ENCODE data around the gene INPP4B. TPM values are rescaled to one million over a fixed set of nuclear protein-coding genes. Genes with fewer than 3 reads are reported as not detected.

The INPP4B gene
- total RNA-seq, 1 experiment from 2014 or later = 0.07 TPM

DNA sequence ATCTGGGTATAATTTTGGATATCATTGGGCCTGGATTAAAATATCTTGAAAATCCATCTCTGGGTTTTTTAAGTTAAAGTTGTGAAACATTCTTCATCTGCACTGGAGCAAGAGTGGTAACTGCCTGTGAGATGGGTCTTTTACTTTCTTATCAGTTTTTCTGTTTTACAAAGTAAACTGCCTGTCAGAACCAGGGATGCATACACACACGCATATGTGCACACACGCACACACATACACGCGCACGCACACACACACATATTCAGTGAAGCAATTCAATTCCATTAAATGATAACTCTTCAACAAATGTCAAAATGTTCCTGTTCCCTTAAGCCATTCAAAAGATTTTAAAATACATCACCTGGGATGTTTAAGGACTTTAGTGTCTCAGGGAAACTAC, 515.8 kb downstream of the INPP4B start:
- no peak overlapping the region for H3K27ac Mint-ChIP-seq
- Histone ChIP-seq H4K91ac (ENCODE audit: insufficient read length, low read depth, low read length) (no peak overlapping the region), H2BK5ac (ENCODE audit: insufficient read length, low read length) (no peak overlapping the region), H4K20me1 (ENCODE audit: control insufficient read depth, insufficient read depth, insufficient read length) (no peaks in the 10 kb centered on the region), H3K9ac (ENCODE audit: extremely low read depth, insufficient read length, low read length) (no peak overlapping the region), H3K79me1 (ENCODE audit: insufficient read depth, low read depth, low read length, poor library complexity, severe bottlenecking) (no peaks in the 10 kb centered on the region), H3K56ac (ENCODE audit: insufficient read length, low read depth, low read length) (no peak overlapping the region), H3K27ac (ENCODE audit: insufficient read length, low read depth, low read length) (no peak overlapping the region), H3K18ac (ENCODE audit: insufficient read length, low read depth, low read length) (no peak overlapping the region), H2AFZ (ENCODE audit: low read length) (no peak overlapping the region), H3K4ac (ENCODE audit: low read depth, low read length) (no peak overlapping the region), H3K79me2 (ENCODE audit: insufficient read depth, low read length) (no peaks in the 10 kb centered on the region), H3K4me2 (ENCODE audit: insufficient read depth, insufficient read length, low read length) (no peak overlapping the region), H3K23me2 (ENCODE audit: insufficient read length, low read depth, low read length, poor library complexity, severe bottlenecking) (no peaks in the 10 kb centered on the region), H2BK12ac (ENCODE audit: insufficient read length, low read depth, low read length) (no peak overlapping the region), H3K9me3 (ENCODE audit: control insufficient read depth, low read depth, low read length) (no peaks in the 10 kb centered on the region), H3K23ac (ENCODE audit: insufficient read length, low read depth, low read length) (no peak overlapping the region), H2BK120ac (ENCODE audit: low read depth, low read length, poor library complexity, severe bottlenecking) (no peak overlapping the region), H4K8ac (replicated peaks; ENCODE audit: insufficient read length, low read depth, low read length) (no peak overlapping the region), H3K4me1 (ENCODE audit: insufficient read depth, low read length) (no peaks in the 10 kb centered on the region), H2AK5ac (ENCODE audit: insufficient read length, low read length) (no peak overlapping the region), H3T11ph (ENCODE audit: low read length) (no peak overlapping the region), H4K5ac (ENCODE audit: insufficient read length, low read depth, low read length) (no peak overlapping the region), H2BK20ac (ENCODE audit: low read depth, low read length, poor library complexity, severe bottlenecking) (no peak overlapping the region), H2BK15ac (ENCODE audit: low read depth, low read length) (no peak overlapping the region), H3K14ac (ENCODE audit: insufficient read depth, low read length) (no peak overlapping the region), H3K27me3 (ENCODE audit: insufficient read depth, low read length) (no peaks in the 10 kb centered on the region)
- TF ChIP-seq, protein P1, sequence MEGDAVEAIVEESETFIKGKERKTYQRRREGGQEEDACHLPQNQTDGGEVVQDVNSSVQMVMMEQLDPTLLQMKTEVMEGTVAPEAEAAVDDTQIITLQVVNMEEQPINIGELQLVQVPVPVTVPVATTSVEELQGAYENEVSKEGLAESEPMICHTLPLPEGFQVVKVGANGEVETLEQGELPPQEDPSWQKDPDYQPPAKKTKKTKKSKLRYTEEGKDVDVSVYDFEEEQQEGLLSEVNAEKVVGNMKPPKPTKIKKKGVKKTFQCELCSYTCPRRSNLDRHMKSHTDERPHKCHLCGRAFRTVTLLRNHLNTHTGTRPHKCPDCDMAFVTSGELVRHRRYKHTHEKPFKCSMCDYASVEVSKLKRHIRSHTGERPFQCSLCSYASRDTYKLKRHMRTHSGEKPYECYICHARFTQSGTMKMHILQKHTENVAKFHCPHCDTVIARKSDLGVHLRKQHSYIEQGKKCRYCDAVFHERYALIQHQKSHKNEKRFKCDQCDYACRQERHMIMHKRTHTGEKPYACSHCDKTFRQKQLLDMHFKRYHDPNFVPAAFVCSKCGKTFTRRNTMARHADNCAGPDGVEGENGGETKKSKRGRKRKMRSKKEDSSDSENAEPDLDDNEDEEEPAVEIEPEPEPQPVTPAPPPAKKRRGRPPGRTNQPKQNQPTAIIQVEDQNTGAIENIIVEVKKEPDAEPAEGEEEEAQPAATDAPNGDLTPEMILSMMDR (conservative IDR thresholded peaks at IDR 0.05) = no peak
- no peak overlapping the region for H3K4me3 Mint-ChIP-seq
- no peaks in the 10 kb centered on the region; a peak in 1 of 5 replicates for H3K9me3 Mint-ChIP-seq
- no CpG with 5 or more reads among the region's 5 CpGs for WGBS (ENCODE audit: extremely low coverage, insufficient read length, low lambda C conversion rate)
- peaks cover 0 to 3% of the 10 kb centered on the region in 2 experiments; a peak in 1 of 4 replicates for H3K4me1 Mint-ChIP-seq
- no peak for DNase-seq
- no peaks in the 10 kb centered on the region for H3K36me3 Mint-ChIP-seq (ENCODE audit: insufficient read depth in 1 of 3, low read depth in 3 of 3)
- H3K27me3 Mint-ChIP-seq (ENCODE audit: low read depth) = no peaks in the 10 kb centered on the region

Measured in H9 (cell line).